KMS-11 (cell line): ENCODE measurements around the gene NAALAD2.
A peak's percentile ranks its signal among the peaks of the same experiment; 100 is the strongest.

Experiments used
- H2AFZ ChIP-seq: fragments of 200-600 bp; sonication (generic); 2 replicates; pipeline ENCODE4 v1.6.1; 2016; ENCODE audit warnings: antibody characterized with exemption, mixed run types, low read depth
- H3K27ac ChIP-seq: fragments of 200-600 bp; sonication (generic); 2 replicates; pipeline ENCODE4 v1.6.1; 2016; ENCODE audit warnings: mild to moderate bottlenecking, mixed run types
- H3K27me3 ChIP-seq: fragments of 200-600 bp; sonication (generic); 2 replicates; pipeline ENCODE4 v1.6.1; 2017; ENCODE audit warnings: mild to moderate bottlenecking, low read depth, mixed run types, moderate library complexity; ENCODE audit not compliant: insufficient read depth
- H3K36me3 ChIP-seq: fragments of 200-600 bp; sonication (generic); 2 replicates; pipeline ENCODE4 v1.6.1; 2017; ENCODE audit warnings: mild to moderate bottlenecking, mixed run types; ENCODE audit not compliant: insufficient read depth
- H3K4me1 ChIP-seq: fragments of 200-600 bp; sonication (generic); 2 replicates; pipeline ENCODE4 v1.6.1; 2016; ENCODE audit warnings: mild to moderate bottlenecking, low read depth, mixed run types; ENCODE audit not compliant: poor library complexity, severe bottlenecking
- H3K4me2 ChIP-seq: fragments of 200-600 bp; sonication (generic); 2 replicates; pipeline ENCODE4 v1.7.0; 2016; ENCODE audit warnings: mild to moderate bottlenecking, mixed run types
- H3K4me3 ChIP-seq: fragments of 200-600 bp; sonication (generic); IDR thresholded peaks from 2 replicates; pipeline ENCODE4 v1.6.1; 2017; ENCODE audit warnings: low read depth, low read length, mixed read lengths; ENCODE audit not compliant: insufficient read depth
- H3K79me2 ChIP-seq: fragments of 200-600 bp; sonication (generic); 2 replicates; pipeline ENCODE4 v1.6.1; 2016; ENCODE audit warnings: low read depth, mixed run types; ENCODE audit not compliant: insufficient read depth
- H3K9ac ChIP-seq: fragments of 200-600 bp; sonication (generic); 2 replicates; pipeline ENCODE4 v1.6.1; 2016; ENCODE audit warnings: mild to moderate bottlenecking, mixed run types
- H4K20me1 ChIP-seq: fragments of 200-600 bp; sonication (generic); 2 replicates; pipeline ENCODE4 v1.6.1; 2016; ENCODE audit warnings: mild to moderate bottlenecking, mixed run types; ENCODE audit not compliant: insufficient read depth
- CTCF ChIP-seq: fragments of 200-600 bp; sonication (generic); conservative IDR thresholded peaks from 2 replicates; pipeline ENCODE4 v1.6.1; 2017; ENCODE audit warnings: low read depth, mild to moderate bottlenecking, antibody characterized with exemption, low read length, moderate library complexity, mixed read lengths

Gene NAALAD2

GRCh38 chr11:90113541-90113940, 20.9 kb upstream of the NAALAD2 start:
- Histone ChIP-seq H3K4me3 (no peak overlapping the region), H2AFZ (no peak overlapping the region), H3K79me2 (no peaks in the 10 kb centered on the region), H3K4me2 (no peak overlapping the region), H4K20me1 (no peaks in the 10 kb centered on the region), H3K27me3 (no peaks in the 10 kb centered on the region), H3K27ac (no peak overlapping the region), H3K9ac (no peak overlapping the region), H3K36me3 (no peaks in the 10 kb centered on the region), H3K4me1 (no peaks in the 10 kb centered on the region)
- peak; percentile 35 for TF ChIP-seq CTCF

DNA sequence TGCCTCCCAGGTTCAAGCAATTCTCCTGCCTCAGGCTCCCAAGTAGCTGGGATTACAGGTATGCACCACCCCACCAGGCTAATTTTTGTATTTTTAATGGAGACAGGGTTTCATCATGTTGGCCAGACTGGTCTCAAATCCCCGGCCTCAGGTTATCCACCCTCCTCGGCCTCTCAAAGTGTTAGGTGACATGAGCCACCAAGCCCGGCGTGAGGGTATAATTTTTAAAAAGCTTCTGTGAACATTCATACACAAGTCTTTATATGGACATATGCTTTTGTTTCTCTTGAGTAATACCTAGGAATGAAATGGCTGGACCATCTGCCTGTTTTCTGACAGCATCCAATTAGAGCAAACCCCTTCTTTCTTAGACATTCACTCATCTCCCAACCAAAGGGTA, 14.3 kb upstream of the NAALAD2 start:
- Histone ChIP-seq H4K20me1 (no peaks in the 10 kb centered on the region), H3K79me2 (no peaks in the 10 kb centered on the region), H3K27me3 (no peaks in the 10 kb centered on the region), H3K9ac (no peak overlapping the region), H3K36me3 (no peaks in the 10 kb centered on the region), H2AFZ (no peak overlapping the region), H3K4me1 (no peaks in the 10 kb centered on the region), H3K4me3 (no peak overlapping the region), H3K27ac (no peak overlapping the region), H3K4me2 (no peak overlapping the region)
- TF ChIP-seq CTCF = no peak

GRCh38 chr11:90124371-90124770, 10.1 kb upstream of the NAALAD2 start:
- Histone ChIP-seq H3K36me3 (no peaks in the 10 kb centered on the region), H3K9ac (no peak overlapping the region)

DNA sequence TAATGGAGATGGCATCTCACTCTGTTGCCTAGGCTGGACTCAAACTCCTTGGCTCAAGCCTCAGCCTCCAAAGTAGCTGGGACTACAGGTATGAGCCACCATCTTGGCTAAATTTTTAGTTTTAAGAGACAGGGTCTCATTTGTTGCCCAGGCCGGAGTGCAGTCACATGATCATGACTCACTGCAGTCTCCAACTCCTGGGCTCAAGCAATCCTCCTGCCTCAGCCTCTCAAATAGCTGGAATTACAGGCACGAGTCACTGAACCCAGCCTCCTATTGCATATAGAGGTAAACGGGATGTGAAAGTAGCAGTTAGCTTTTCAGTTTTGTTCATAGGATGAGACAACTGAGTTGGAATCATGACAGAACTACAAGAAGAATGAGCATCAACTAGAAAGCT, 9.5 kb upstream of the NAALAD2 start:
- H3K79me2 ChIP-seq = no peaks in the 10 kb centered on the region
- no peak overlapping the region for H3K9ac ChIP-seq
- no peaks in the 10 kb centered on the region for H3K36me3 ChIP-seq
- no peak for TF ChIP-seq CTCF
- H3K4me3 ChIP-seq = no peak overlapping the region
- H4K20me1 ChIP-seq = no peaks in the 10 kb centered on the region
- H3K27me3 ChIP-seq = no peaks in the 10 kb centered on the region
- H2AFZ ChIP-seq = no peak overlapping the region
- no peak overlapping the region for H3K27ac ChIP-seq
- H3K4me1 ChIP-seq = no peaks in the 10 kb centered on the region
- no peak overlapping the region for H3K4me2 ChIP-seq

More at GRCh38 chr11:90124371-90124770, 10.1 kb upstream of the NAALAD2 start:
- Histone ChIP-seq H2AFZ (no peak overlapping the region), H3K79me2 (no peaks in the 10 kb centered on the region), H3K27me3 (no peaks in the 10 kb centered on the region), H3K4me3 (no peak overlapping the region), H3K4me1 (no peaks in the 10 kb centered on the region), H4K20me1 (no peaks in the 10 kb centered on the region), H3K27ac (no peak overlapping the region), H3K4me2 (no peak overlapping the region)
- TF ChIP-seq CTCF = no peak
